ENCODE measurements around the gene PNP.

Gene PNP

DNA sequence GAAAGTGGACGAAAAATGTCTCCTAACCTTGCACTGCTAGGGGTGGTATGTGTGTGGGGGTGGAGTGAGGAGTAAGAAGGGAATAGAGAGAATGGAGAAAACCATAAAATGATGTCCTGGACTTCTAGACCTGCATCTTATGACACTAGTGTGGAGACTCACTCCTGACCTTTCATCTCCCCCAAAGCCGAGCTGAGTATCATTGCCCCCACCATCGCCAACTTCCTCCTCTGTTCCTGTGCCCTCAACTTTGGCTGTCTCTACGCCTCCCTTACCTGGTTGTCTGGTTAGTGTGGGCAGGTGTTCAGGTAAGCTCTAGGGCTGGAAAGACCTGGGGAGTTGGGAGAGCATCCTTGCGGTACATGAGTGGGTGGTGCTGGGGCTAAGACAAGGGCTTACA lies 28.7 kb upstream of the PNP start:
- TF ChIP-seq FOXP2 (optimal IDR thresholded peaks at IDR 0.05; ENCODE audit: borderline replicate concordance, extremely low read depth, extremely low read length, insufficient read depth) (no peak), POLR2AphosphoS5 (IDR thresholded peaks at IDR 0.05; ENCODE audit: low read depth, low read length) (no peak), TAF1 (IDR thresholded peaks at IDR 0.05; ENCODE audit: borderline replicate concordance, insufficient read depth, low read length) (no peak), SIN3A (IDR thresholded peaks at IDR 0.05; ENCODE audit: borderline replicate concordance, insufficient read depth, low read length) (no peak)
- TF ChIP-seq, protein P1, sequence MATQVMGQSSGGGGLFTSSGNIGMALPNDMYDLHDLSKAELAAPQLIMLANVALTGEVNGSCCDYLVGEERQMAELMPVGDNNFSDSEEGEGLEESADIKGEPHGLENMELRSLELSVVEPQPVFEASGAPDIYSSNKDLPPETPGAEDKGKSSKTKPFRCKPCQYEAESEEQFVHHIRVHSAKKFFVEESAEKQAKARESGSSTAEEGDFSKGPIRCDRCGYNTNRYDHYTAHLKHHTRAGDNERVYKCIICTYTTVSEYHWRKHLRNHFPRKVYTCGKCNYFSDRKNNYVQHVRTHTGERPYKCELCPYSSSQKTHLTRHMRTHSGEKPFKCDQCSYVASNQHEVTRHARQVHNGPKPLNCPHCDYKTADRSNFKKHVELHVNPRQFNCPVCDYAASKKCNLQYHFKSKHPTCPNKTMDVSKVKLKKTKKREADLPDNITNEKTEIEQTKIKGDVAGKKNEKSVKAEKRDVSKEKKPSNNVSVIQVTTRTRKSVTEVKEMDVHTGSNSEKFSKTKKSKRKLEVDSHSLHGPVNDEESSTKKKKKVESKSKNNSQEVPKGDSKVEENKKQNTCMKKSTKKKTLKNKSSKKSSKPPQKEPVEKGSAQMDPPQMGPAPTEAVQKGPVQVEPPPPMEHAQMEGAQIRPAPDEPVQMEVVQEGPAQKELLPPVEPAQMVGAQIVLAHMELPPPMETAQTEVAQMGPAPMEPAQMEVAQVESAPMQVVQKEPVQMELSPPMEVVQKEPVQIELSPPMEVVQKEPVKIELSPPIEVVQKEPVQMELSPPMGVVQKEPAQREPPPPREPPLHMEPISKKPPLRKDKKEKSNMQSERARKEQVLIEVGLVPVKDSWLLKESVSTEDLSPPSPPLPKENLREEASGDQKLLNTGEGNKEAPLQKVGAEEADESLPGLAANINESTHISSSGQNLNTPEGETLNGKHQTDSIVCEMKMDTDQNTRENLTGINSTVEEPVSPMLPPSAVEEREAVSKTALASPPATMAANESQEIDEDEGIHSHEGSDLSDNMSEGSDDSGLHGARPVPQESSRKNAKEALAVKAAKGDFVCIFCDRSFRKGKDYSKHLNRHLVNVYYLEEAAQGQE (IDR thresholded peaks at IDR 0.05; ENCODE audit: insufficient read depth in 1 of 2, low read depth in 2 of 2, low read length in 2 of 2) = no peak

DNA sequence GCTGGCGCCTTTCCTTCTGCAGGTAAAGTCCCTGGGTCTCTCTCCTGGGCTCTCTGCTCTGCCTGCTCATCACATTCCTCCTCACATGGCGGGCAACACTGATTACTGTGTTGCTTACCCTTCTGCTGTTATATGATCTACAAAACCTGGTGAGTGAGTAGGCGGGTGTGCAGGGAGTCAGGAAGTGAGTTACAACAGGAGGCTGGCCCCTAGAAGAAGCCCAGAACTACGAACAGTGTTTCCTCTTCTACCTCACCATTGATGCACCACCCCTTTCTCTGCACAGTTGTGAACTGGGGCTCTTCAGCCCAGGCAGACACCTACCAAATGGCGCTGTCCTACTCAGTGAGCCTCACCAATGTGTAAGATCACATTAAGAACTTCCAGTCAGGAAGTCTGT lies 28.3 kb upstream of the PNP start:
- TF ChIP-seq POLR2AphosphoS5 (IDR thresholded peaks at IDR 0.05; ENCODE audit: low read depth, low read length) = no peak
- TF ChIP-seq, protein P1 (IDR thresholded peaks at IDR 0.05; ENCODE audit: insufficient read depth in 1 of 2, low read depth in 2 of 2, low read length in 2 of 2) = no peak
- TF ChIP-seq SIN3A (IDR thresholded peaks at IDR 0.05; ENCODE audit: borderline replicate concordance, insufficient read depth, low read length) = no peak
- no peak for TF ChIP-seq FOXP2 (optimal IDR thresholded peaks at IDR 0.05; ENCODE audit: borderline replicate concordance, extremely low read depth, extremely low read length, insufficient read depth)
- no peak for TF ChIP-seq TAF1 (IDR thresholded peaks at IDR 0.05; ENCODE audit: borderline replicate concordance, insufficient read depth, low read length)

GRCh38 chr14:20441461-20441860 lies 27.7 kb upstream of the PNP start:
- TF ChIP-seq SIN3A (IDR thresholded peaks at IDR 0.05; ENCODE audit: borderline replicate concordance, insufficient read depth, low read length) (no peak), TAF1 (IDR thresholded peaks at IDR 0.05; ENCODE audit: borderline replicate concordance, insufficient read depth, low read length) (no peak)
- TF ChIP-seq, protein P1 (IDR thresholded peaks at IDR 0.05; ENCODE audit: insufficient read depth in 1 of 2, low read depth in 2 of 2, low read length in 2 of 2) = no peak

- TF ChIP-seq, protein P1 (IDR thresholded peaks at IDR 0.05; ENCODE audit: insufficient read depth in 1 of 2, low read depth in 2 of 2, low read length in 2 of 2) = no peak
- TF ChIP-seq TAF1 (IDR thresholded peaks at IDR 0.05; ENCODE audit: borderline replicate concordance, insufficient read depth, low read length) = no peak
- no peak for TF ChIP-seq SIN3A (IDR thresholded peaks at IDR 0.05; ENCODE audit: borderline replicate concordance, insufficient read depth, low read length)
- no peak for TF ChIP-seq FOXP2 (optimal IDR thresholded peaks at IDR 0.05; ENCODE audit: borderline replicate concordance, extremely low read depth, extremely low read length, insufficient read depth)
These were observed 22.3 kb upstream of the PNP start for GRCh38 chr14:20446889-20447288.
